Lung (tissue), 12 donors: ENCODE data around the gene GNAI2. TPM values are rescaled to one million over a fixed set of nuclear protein-coding genes. Genes with fewer than 3 reads are reported as not detected.

Source experiments
- ATAC-seq: fragments of 200-7000 bp; cut with Tn5 transposase; one replicate; pipeline ENCODE4 v1.9.1; 2020; ENCODE audit warnings: moderate number of reproducible peaks; ENCODE audit not compliant: insufficient read depth, low FRiP score
- DNase-seq, 3 donors: peaks; one replicate each; pipeline ENCODE4 v3.0.0-alpha.2; 2013 to 2017
- H3K27ac ChIP-seq, 2 donors: one replicate each; pipeline ENCODE4 v1.5.1; 2013; ENCODE audit warnings: mild to moderate bottlenecking in 2 of 2, moderate library complexity in 2 of 2, control low read depth in 1 of 2, inconsistent platforms in 1 of 2, low read depth in 1 of 2, low read length in 1 of 2
- H3K27me3 ChIP-seq, 3 donors: one replicate each; pipeline ENCODE4 v1.5.1; 2013; ENCODE audit warnings: low read length in 2 of 3; ENCODE audit not compliant: control insufficient read depth in 3 of 3, insufficient read depth in 3 of 3
- H3K36me3 ChIP-seq, 4 donors: one replicate each; pipeline ENCODE4 v1.5.1; 2013; ENCODE audit warnings: low read length in 4 of 4, mild to moderate bottlenecking in 1 of 4, moderate library complexity in 1 of 4; ENCODE audit not compliant: control insufficient read depth in 4 of 4, insufficient read depth in 4 of 4
- H3K4me1 ChIP-seq, 5 donors: one replicate each; pipeline ENCODE4 v1.5.1; 2013; ENCODE audit warnings: low read length in 5 of 5, mild to moderate bottlenecking in 2 of 5, moderate library complexity in 1 of 5; ENCODE audit not compliant: control insufficient read depth in 5 of 5, insufficient read depth in 5 of 5
- H3K4me3 ChIP-seq: one replicate; pipeline ENCODE4 v1.5.1; 2013; ENCODE audit warnings: mild to moderate bottlenecking, control low read depth, moderate library complexity
- H3K9ac ChIP-seq, 2 donors: one replicate each; pipeline ENCODE4 v1.5.1; 2013; ENCODE audit warnings: low read length in 2 of 2, control low read depth in 1 of 2; ENCODE audit not compliant: insufficient read depth in 1 of 2
- H3K9me3 ChIP-seq, 4 donors: one replicate each; pipeline ENCODE4 v1.5.1; 2013; ENCODE audit warnings: low read length in 3 of 4, mild to moderate bottlenecking in 1 of 4, moderate library complexity in 1 of 4; ENCODE audit not compliant: control insufficient read depth in 4 of 4, insufficient read depth in 3 of 4
- CTCF ChIP-seq: IDR thresholded peaks from 2 replicates; pipeline ENCODE4 v1.5.1; 2012; ENCODE audit warnings: mild to moderate bottlenecking; ENCODE audit errors: control extremely low read depth, extremely low read depth
- WGBS, 2 donors: extraction: QIAGEN DNeasy Blood & Tissue Kit; methylation state at CpG; one replicate each; pipeline ENCODE4 v1.1.7; 2013; 5-methylcytosine and 5-hydroxymethylcytosine counted together
- polyA plus RNA-seq, 2 donors: library from polyadenylated mRNA; stranded (reverse); fragments of 200-250 nt; gene quantifications; one replicate each; pipeline ENCODE4 v1.2.1, GENCODE V29; 2013
- total RNA-seq, 2 donors: library from RNA; depleted of rRNA in 1 of 2; stranded (reverse); fragments of >200 nt in 1 of 2; gene quantifications; one replicate each; pipeline ENCODE4 v1.2.1, GENCODE V29; 2014 to 2021
- donor health status: control.
- donor health status: control.
- donor health status: Bipolar disorder and iron deficiency.
- donor health status: healthy.
- donor health status: DM: yes; HTN: yes; CAD: no.

The GNAI2 gene
- total and polyA plus RNA-seq, 4 donors, result 217 to 364 (median 278) TPM

- Histone ChIP-seq H3K27ac (no peak overlapping the region), H3K9me3 (peaks cover 0 to 7% (median 0%) of the 10 kb centered on the region in 4 donors), H3K27me3 (peaks cover 0 to 34% (median 14%) of the 10 kb centered on the region in 3 donors), H3K4me1 (peaks cover 0 to 5% (median 3%) of the 10 kb centered on the region in 5 donors), H3K4me3 (no peak overlapping the region), H3K9ac (no peak overlapping the region), H3K36me3 (no peaks in the 10 kb centered on the region)
- no peak for DNase-seq
- ATAC-seq, result no peak
- no peak for TF ChIP-seq CTCF
- WGBS, 2 donors, result 82 to 88% methylated on average over 6 of the region's 6 CpGs
Observed at GRCh38 chr3:50196253-50196801, 39.7 kb upstream of the GNAI2 start.

GRCh38 chr3:50201573-50202315, 34.3 kb upstream of the GNAI2 start:
- TF ChIP-seq CTCF, result no peak
- Histone ChIP-seq H3K4me1 (peaks cover 0 to 13% (median 8%) of the 10 kb centered on the region in 5 donors), H3K4me3 (no peak overlapping the region), H3K27me3 (peaks cover 0 to 5% (median 2%) of the 10 kb centered on the region in 3 donors), H3K27ac (no peak overlapping the region), H3K9me3 (no peaks in the 10 kb centered on the region), H3K36me3 (no peaks in the 10 kb centered on the region), H3K9ac (no peak overlapping the region)
- ATAC-seq (no peak), DNase-seq (no peak)
- WGBS, 2 donors, result 91 to 94% methylated on average over 10 of the region's 10 CpGs

DNA sequence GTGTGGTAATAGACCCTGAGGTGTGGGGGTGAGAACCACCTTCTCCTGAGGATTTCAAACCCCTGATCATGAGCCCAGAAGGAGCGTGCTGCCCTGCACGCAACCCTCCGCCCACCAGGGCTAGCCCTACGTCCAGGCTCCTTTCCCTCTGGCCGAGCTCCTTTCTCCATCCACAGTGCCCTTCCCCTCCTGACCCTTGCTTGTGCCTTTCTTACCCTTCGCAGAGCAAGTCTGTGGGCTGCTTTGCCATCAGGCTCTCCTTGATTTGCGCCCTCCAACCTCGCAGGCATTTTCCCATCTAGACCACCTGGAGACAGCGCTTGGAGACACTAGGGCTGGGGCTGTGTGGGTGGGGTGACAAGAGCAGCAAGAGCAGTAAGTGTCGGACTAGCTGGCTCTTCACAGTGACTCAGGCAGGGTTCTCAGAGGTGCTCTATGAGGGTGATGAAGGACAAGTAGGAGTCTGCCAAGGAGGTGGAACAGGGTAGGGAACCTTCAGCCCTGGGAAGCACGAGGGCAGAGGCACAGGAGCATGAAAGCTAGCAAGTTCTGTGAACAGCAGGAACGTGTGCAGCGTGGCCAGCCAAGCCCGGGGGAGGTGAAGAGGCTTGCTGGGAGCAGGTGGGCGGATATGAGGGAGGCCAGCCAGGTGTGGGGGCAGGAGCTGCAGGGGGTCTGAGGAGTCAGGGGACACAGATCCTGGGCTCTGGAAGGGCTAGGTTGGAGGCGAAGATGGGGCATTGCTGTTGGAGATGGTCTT, 33.5 kb upstream of the GNAI2 start:
- Histone ChIP-seq H3K4me3 (no peak overlapping the region), H3K27ac (no peak overlapping the region), H3K36me3 (no peaks in the 10 kb centered on the region), H3K9ac (no peak overlapping the region), H3K27me3 (peaks cover 0 to 3% (median 2%) of the 10 kb centered on the region in 3 donors), H3K9me3 (no peaks in the 10 kb centered on the region), H3K4me1 (peaks cover 0 to 13% (median 8%) of the 10 kb centered on the region in 5 donors)
- no peak for TF ChIP-seq CTCF
- ATAC-seq, result no peak
- 88 to 94% methylated on average over 16 of the region's 16 CpGs for WGBS, 2 donors
- no peak for DNase-seq
